Measurements from ENCODE around the gene YEATS4.

- TF ChIP-seq POLR2AphosphoS5 (IDR thresholded peaks at IDR 0.05; ENCODE audit: low read depth, low read length) (no peak), REST (IDR thresholded peaks at IDR 0.05; ENCODE audit: insufficient read depth in 1 of 2, low read depth in 2 of 2, low read length in 1 of 2) (no peak)
These were observed 7.3 kb downstream of the YEATS4 start for GRCh38 chr12:69366796-69367195.

Measured in Panc1 (cell line).